Neutrophil (primary cell): Measurements from ENCODE around the gene THAP4.

ENCODE experiments used
- H3K27ac ChIP-seq: fragments of 200-600 bp; sonication (generic); 2 replicates; pipeline ENCODE4 v1.5.1; 2016; ENCODE audit warnings: mild to moderate bottlenecking, moderate library complexity
- H3K27me3 ChIP-seq: fragments of 200-600 bp; sonication (generic); 2 replicates; pipeline ENCODE4 v1.6.0; 2016; ENCODE audit warnings: mild to moderate bottlenecking
- H3K36me3 ChIP-seq: fragments of 200-600 bp; sonication (generic); 2 replicates; pipeline ENCODE4 v1.5.1; 2017
- H3K4me1 ChIP-seq, 2 experiments: fragments of 200-600 bp in 1 of 2; sonication (generic) in 1 of 2; 1 replicate in 1 of 2; 2 replicates in 1 of 2; pipeline versions ENCODE4 v1.5.1 to v1.6.1; 2013 to 2016; ENCODE audit warnings: low read depth in 1 of 2, low read length in 1 of 2, mild to moderate bottlenecking in 1 of 2, moderate library complexity in 1 of 2; ENCODE audit not compliant: control insufficient read depth in 1 of 2, insufficient read depth in 1 of 2
- H3K4me3 ChIP-seq, 2 experiments: fragments of 200-600 bp in 1 of 2; sonication (generic) in 1 of 2; 1 replicate in 1 of 2; 2 replicates in 1 of 2; pipeline ENCODE4 v1.5.1; 2013 to 2016; ENCODE audit warnings: low read depth in 1 of 2, low read length in 1 of 2, mild to moderate bottlenecking in 1 of 2, moderate library complexity in 1 of 2
- H3K9me3 ChIP-seq: fragments of 200-600 bp; sonication (generic); 2 replicates; pipeline ENCODE4 v1.5.1; 2016
- TF ChIP-seq, protein P1 (sequence below): fragments of 200-600 bp; sonication (generic); IDR thresholded peaks from 2 replicates; pipeline ENCODE4 v1.5.1; 2016; ENCODE audit warnings: antibody characterized with exemption

THAP4 gene

DNA sequence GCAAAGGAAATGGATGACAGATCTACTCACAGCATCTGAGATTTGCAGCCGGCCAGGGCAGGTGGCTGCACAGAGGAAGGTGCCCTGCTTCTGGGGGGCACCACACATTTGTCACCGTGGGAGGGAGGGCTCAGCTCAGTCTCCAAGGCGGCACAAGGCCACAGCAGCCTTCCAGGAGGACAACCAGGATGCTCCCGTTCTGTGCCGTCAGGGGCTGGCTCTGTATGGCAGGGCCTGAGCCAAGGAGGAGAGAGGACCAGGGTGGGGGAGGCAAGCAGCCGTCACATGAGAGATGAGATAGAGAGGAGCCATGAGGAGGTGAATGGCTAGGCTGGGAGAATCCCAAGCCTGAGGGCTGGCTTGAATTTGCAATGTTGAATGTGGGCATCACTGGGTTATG, 83.0 kb downstream of the THAP4 start:
- H3K27me3 ChIP-seq = peaks cover 93% of the 10 kb centered on the region
- H3K4me3 ChIP-seq = no peak overlapping the region
- H3K36me3 ChIP-seq = no peaks in the 10 kb centered on the region
- H3K27ac ChIP-seq = no peak overlapping the region
- peaks cover 0 to 4% of the 10 kb centered on the region in 2 experiments for H3K4me1 ChIP-seq
- no peaks in the 10 kb centered on the region for H3K9me3 ChIP-seq
- TF ChIP-seq, protein P1, sequence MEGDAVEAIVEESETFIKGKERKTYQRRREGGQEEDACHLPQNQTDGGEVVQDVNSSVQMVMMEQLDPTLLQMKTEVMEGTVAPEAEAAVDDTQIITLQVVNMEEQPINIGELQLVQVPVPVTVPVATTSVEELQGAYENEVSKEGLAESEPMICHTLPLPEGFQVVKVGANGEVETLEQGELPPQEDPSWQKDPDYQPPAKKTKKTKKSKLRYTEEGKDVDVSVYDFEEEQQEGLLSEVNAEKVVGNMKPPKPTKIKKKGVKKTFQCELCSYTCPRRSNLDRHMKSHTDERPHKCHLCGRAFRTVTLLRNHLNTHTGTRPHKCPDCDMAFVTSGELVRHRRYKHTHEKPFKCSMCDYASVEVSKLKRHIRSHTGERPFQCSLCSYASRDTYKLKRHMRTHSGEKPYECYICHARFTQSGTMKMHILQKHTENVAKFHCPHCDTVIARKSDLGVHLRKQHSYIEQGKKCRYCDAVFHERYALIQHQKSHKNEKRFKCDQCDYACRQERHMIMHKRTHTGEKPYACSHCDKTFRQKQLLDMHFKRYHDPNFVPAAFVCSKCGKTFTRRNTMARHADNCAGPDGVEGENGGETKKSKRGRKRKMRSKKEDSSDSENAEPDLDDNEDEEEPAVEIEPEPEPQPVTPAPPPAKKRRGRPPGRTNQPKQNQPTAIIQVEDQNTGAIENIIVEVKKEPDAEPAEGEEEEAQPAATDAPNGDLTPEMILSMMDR = no peak

DNA sequence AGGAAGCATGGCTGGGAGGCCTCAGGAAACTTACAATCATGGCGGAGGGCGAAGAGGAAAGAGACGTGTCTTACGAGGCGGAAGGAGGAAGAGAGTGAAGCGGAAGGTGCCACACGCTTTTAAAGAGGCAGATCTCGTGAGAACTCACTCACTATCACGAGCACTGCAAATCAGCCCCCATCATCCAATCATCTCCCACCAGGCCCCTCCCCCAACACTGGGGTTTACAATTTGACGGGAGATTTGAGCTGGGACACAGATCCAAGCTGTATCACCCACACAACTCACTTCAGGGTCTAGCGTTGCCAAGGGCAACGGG, 83.5 kb downstream of the THAP4 start:
- Histone ChIP-seq H3K27ac (no peak overlapping the region), H3K36me3 (no peaks in the 10 kb centered on the region), H3K4me1 (peaks cover 0 to 4% of the 10 kb centered on the region in 2 experiments), H3K9me3 (no peaks in the 10 kb centered on the region), H3K4me3 (no peak overlapping the region), H3K27me3 (peaks cover 93% of the 10 kb centered on the region)
- TF ChIP-seq, protein P1 = no peak

DNA sequence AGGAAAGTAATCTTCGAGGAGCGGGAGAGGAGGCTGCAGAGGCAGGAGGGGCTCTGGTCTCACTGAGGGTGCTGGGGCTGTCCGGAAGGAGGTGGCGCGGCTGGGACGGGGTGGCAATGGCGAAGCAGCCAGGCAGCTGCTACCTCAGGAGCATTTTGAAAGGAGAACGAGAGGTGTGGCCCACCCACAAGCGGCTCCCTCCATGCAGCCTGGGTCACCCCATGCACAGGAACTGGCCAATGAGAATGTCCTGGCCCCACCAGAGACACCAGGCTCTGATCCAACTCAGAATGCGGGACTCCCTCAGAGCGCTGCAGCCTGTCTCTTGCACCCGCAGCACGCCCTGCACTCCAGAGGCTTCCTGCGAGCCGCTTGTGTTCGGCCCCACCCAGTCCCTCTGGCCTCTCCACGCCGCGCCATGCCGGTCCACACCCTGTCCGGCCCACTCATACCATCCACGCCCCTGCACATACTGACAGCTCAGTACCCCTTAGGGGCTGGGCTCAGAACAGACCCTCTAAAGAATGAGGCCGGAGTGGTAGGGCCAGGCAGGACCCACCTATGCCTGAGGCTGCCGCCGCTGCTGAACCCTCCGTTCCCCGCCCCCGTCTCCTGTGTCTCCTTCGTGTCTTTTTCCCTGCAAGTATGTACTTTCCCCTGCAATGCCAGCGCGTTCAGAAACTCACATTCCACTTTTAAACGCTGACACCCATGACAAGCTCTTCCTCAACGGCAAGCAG, 84.8 kb downstream of the THAP4 start:
- Histone ChIP-seq H3K36me3 (no peaks in the 10 kb centered on the region), H3K4me1 (peaks cover 0 to 4% of the 10 kb centered on the region in 2 experiments), H3K4me3 (no peak overlapping the region), H3K27ac (no peak overlapping the region), H3K9me3 (no peaks in the 10 kb centered on the region), H3K27me3 (peaks cover 92% of the 10 kb centered on the region)
- TF ChIP-seq, protein P1 = no peak

DNA sequence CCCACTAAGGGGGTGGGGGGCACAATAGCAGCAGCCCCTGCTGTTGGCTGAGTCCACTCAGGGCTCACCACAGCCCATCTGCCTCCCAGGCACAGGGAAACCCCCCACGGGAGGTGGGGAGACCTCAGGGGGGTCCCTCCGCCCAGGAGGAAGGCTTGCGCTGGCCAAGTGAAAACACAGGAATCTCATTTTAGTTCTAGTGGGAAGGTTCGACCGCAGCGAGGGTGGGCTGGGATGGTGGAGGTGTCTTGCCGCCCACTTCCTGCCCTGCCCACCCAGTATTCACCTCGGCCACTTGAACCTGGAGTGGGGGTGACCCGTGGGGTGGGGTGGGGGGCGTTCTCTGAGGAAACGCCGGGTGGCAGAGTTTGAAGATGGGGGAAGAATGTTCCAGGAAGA, 85.4 kb downstream of the THAP4 start:
- Histone ChIP-seq H3K4me3 (no peak overlapping the region), H3K27me3 (peaks cover 92% of the 10 kb centered on the region), H3K9me3 (no peaks in the 10 kb centered on the region), H3K36me3 (no peaks in the 10 kb centered on the region), H3K27ac (no peak overlapping the region), H3K4me1 (peaks cover 0 to 4% of the 10 kb centered on the region in 2 experiments)
- TF ChIP-seq, protein P1 = no peak

DNA sequence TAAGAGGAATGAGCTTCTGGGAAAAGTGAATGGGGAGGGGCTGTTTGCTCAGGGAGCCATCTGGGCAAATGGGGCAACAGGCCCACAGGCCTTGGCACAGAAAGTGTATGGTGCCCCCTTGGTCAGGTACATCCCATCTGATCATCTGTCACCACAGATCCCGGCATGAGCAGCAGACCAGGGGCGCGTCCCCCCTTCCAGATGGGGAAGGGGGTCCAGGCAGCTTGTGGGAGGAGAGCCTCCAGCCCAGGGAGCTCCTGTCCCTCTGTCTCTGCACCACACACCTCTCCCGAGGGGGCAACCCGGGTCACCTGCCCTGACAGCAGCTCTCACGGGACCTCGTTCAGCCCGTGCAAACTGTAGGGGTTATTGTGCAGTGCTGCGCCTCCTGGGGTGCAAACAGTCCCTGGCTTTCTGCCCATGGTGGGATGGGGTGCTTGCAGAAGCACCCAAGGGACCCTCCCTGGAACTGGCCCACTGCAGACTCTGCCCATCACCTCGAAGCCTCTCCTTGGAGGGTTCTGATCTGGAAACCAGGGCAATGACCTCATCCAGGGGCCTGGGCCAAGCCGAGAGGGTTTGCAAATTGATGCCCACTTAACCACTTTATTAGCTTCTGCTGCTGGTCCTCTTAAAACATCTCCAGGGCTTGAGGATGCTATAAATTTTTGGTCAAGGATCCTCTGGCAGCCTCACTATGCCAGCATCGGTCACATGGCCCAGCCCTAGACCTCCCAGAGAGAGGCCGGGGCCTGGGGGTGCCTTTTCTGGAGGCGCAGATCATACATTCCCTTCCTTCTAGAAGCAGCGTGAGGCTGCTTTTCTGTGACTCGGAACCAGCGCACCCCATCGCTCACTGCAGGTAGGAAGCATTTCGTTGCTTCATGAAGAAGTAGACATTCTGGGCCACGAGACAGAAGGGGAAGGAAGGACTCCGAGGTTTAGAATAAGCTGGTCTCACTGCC, 86.1 kb downstream of the THAP4 start:
- Histone ChIP-seq H3K27ac (no peak overlapping the region), H3K9me3 (no peaks in the 10 kb centered on the region), H3K36me3 (no peaks in the 10 kb centered on the region), H3K4me1 (peaks cover 0 to 3% of the 10 kb centered on the region in 2 experiments), H3K4me3 (no peak overlapping the region), H3K27me3 (peaks cover 92% of the 10 kb centered on the region)
- TF ChIP-seq, protein P1 = no peak
